ENCODE results near the gene ADAM19. TPM values are rescaled to one million over a fixed set of nuclear protein-coding genes. Genes with fewer than 3 reads are reported as not detected.

The ADAM19 gene
- total and polyA plus RNA-seq, 2 experiments from 2014 or later, result 6.0 to 8.6 TPM

DNA sequence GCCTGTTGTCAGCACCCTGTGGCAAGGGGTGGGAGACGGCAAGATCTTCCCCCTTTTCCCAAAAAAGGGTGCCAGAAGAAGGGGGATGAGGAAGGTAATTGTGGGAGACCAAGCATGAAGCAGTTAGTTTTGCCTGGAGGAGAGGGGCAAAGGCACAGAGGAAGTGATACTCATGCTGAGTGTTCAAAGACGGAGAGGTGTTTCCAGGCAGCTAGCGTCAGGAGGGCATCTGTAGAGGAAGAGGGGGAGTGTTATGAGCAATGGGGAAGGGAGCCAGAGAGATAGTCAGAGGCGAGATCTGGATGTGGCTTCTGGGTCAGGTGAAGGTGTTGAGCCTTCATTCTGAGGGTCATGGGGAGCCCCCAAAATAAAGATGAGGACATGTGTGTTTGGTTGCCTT, 26.9 kb upstream of the ADAM19 start:
- Histone ChIP-seq H3K9me3 (ENCODE audit: low read depth) (no peaks in the 10 kb centered on the region), H4K20me1 (ENCODE audit: insufficient read depth, poor library complexity, severe bottlenecking) (no peaks in the 10 kb centered on the region), H3K36me3 (replicated peaks; ENCODE audit: insufficient read depth, low read depth) (no peaks in the 10 kb centered on the region), H3K4me1 (ENCODE audit: insufficient read depth) (no peaks in the 10 kb centered on the region), H3K79me2 (no peaks in the 10 kb centered on the region), H3K4me2 (no peak overlapping the region), H2AFZ (no peak overlapping the region), H3K27me3 (no peaks in the 10 kb centered on the region), H3K27ac (no peak overlapping the region), H3K9me2 (replicated peaks; ENCODE audit: insufficient read depth) (no peaks in the 10 kb centered on the region), H3K4me3 (no peak overlapping the region)
- 92% methylated on average over 4 of the region's 4 CpGs for WGBS (ENCODE audit: low lambda C conversion rate, missing lambda C conversion rate)
- no peak for DNase-seq (ENCODE audit: low spot score)
- no peak for TF ChIP-seq EZH2phosphoT487 (IDR thresholded peaks at IDR 0.05; ENCODE audit: low read depth, severe bottlenecking, unreplicated experiment)
- TF ChIP-seq EZH2 (IDR thresholded peaks at IDR 0.05; ENCODE audit: borderline replicate concordance), result no peak
- TF ChIP-seq, protein P1, sequence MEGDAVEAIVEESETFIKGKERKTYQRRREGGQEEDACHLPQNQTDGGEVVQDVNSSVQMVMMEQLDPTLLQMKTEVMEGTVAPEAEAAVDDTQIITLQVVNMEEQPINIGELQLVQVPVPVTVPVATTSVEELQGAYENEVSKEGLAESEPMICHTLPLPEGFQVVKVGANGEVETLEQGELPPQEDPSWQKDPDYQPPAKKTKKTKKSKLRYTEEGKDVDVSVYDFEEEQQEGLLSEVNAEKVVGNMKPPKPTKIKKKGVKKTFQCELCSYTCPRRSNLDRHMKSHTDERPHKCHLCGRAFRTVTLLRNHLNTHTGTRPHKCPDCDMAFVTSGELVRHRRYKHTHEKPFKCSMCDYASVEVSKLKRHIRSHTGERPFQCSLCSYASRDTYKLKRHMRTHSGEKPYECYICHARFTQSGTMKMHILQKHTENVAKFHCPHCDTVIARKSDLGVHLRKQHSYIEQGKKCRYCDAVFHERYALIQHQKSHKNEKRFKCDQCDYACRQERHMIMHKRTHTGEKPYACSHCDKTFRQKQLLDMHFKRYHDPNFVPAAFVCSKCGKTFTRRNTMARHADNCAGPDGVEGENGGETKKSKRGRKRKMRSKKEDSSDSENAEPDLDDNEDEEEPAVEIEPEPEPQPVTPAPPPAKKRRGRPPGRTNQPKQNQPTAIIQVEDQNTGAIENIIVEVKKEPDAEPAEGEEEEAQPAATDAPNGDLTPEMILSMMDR (IDR thresholded peaks at IDR 0.05; ENCODE audit: poor library complexity), result no peak

DNA sequence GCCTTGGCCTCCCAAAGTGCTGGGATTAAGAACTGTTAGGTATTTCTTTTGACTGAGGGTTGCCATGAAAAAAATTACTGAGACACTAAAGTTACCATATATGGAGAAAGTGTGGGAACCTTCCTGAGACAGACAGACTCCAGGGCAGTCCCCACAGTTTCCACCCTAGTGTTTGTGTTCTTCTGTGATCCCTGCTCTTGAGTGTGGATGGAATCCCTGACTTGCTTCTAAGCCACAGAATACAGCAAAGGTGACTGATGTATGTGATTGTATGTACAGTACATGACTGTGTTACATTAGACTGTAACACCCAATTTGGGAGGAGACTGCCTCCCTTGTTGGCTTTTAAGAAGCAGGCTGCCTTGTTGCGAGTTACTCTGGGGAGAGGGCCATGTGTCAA, 24.7 kb upstream of the ADAM19 start:
- Histone ChIP-seq H3K27me3 (no peaks in the 10 kb centered on the region), H4K20me1 (ENCODE audit: insufficient read depth, poor library complexity, severe bottlenecking) (no peaks in the 10 kb centered on the region), H3K36me3 (replicated peaks; ENCODE audit: insufficient read depth, low read depth) (no peaks in the 10 kb centered on the region), H3K4me2 (no peak overlapping the region), H3K79me2 (no peaks in the 10 kb centered on the region), H3K4me1 (ENCODE audit: insufficient read depth) (no peaks in the 10 kb centered on the region), H3K9me2 (replicated peaks; ENCODE audit: insufficient read depth) (no peaks in the 10 kb centered on the region), H3K4me3 (no peak overlapping the region), H3K9me3 (ENCODE audit: low read depth) (no peaks in the 10 kb centered on the region), H2AFZ (no peak overlapping the region), H3K27ac (no peak overlapping the region)
- TF ChIP-seq EZH2phosphoT487 (IDR thresholded peaks at IDR 0.05; ENCODE audit: low read depth, severe bottlenecking, unreplicated experiment) (no peak), EZH2 (IDR thresholded peaks at IDR 0.05; ENCODE audit: borderline replicate concordance) (no peak)
- TF ChIP-seq, protein P1 (IDR thresholded peaks at IDR 0.05; ENCODE audit: poor library complexity), result no peak
- DNase-seq (ENCODE audit: low spot score), result no peak
- 64% methylated on average over 1 of the region's 1 CpG for WGBS (ENCODE audit: low lambda C conversion rate, missing lambda C conversion rate)

DNA sequence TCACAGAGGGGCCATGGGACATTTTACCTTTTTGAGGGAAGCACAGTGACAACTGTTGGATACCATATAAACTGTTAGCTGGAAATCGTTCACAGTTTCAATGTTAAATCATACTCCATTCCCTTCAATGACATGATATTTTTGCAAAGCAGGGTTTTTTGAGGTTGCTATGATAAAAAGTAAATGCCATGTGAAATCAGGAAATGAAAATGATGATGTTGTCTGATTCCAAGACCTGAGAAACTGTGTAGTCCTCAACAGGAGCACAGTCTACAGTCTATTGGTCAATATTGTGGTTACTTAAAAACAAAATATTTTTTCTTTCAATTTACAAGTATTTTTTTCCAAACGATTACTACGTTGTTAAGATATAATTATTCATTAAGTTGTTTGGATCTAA, 24.0 kb upstream of the ADAM19 start:
- 90% methylated on average over 3 of the region's 3 CpGs for WGBS (ENCODE audit: low lambda C conversion rate, missing lambda C conversion rate)
- H3K4me3 ChIP-seq, result no peak overlapping the region

More for the DNA sequence above, 24.0 kb upstream of the ADAM19 start:
- no peaks in the 10 kb centered on the region for H3K36me3 ChIP-seq (replicated peaks; ENCODE audit: insufficient read depth, low read depth)
- H3K9me2 ChIP-seq (replicated peaks; ENCODE audit: insufficient read depth), result no peaks in the 10 kb centered on the region
- H2AFZ ChIP-seq, result no peak overlapping the region
- no peaks in the 10 kb centered on the region for H3K9me3 ChIP-seq (ENCODE audit: low read depth)
- no peaks in the 10 kb centered on the region for H3K27me3 ChIP-seq
- H3K4me2 ChIP-seq, result no peak overlapping the region
- H4K20me1 ChIP-seq (ENCODE audit: insufficient read depth, poor library complexity, severe bottlenecking), result no peaks in the 10 kb centered on the region
- no peaks in the 10 kb centered on the region for H3K79me2 ChIP-seq
- H3K4me1 ChIP-seq (ENCODE audit: insufficient read depth), result no peaks in the 10 kb centered on the region
- TF ChIP-seq EZH2phosphoT487 (IDR thresholded peaks at IDR 0.05; ENCODE audit: low read depth, severe bottlenecking, unreplicated experiment) (no peak), EZH2 (IDR thresholded peaks at IDR 0.05; ENCODE audit: borderline replicate concordance) (no peak)
- TF ChIP-seq, protein P1 (IDR thresholded peaks at IDR 0.05; ENCODE audit: poor library complexity), result no peak
- DNase-seq (ENCODE audit: low spot score), result no peak
- no peak overlapping the region for H3K27ac ChIP-seq
